ENCODE measurements around the gene ZBTB47.
A peak's percentile ranks its signal among the peaks of the same experiment; 100 is the strongest.

ZBTB47 gene

GRCh38 chr3:42665050-42665878 is 11.8 kb downstream of the ZBTB47 start:
- DNase-seq (ENCODE audit: low read depth), result no peak

DNA sequence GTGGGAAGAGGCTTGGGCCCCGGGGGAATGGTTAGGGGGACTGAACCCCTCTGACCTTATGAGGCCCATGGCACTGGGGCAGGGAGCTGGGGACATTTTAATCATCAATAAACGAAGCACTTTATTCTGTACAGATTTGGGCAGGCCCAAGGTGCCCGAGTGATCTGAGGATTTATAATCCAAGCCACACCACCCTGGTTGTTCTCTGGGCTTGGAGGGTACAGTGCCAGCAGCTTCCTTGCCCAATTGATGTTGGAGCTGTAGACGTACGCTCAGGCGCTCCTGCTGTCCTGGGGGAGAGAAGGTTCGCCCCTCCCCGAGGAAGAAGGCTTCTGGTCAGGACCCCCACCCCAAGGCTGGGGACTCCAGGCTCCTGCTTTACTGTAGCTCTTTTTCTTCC is 12.5 kb downstream of the ZBTB47 start:
- no peak for DNase-seq (ENCODE audit: low read depth)

DNA sequence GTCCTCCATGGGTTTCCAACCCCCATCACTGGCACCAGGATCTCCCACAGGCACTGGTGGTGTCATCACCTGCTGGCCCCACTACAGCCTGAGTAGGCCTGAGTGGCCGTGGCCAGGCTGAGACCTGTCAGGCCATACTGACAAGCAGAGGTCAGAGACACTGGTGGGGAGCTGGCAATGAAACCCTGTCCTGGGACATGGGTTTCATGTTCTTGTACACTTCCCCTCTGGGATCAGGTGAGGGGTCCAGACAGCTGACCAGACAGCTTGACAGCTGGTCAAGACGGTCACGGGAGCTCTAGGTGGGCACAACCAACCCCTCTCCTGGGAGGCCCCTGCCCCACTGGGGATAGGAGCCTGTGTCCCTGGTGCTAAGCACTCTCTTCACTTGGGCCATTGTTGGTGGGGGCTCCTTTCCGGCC is 13.1 kb downstream of the ZBTB47 start:
- no peak for DNase-seq (ENCODE audit: low read depth)

DNA sequence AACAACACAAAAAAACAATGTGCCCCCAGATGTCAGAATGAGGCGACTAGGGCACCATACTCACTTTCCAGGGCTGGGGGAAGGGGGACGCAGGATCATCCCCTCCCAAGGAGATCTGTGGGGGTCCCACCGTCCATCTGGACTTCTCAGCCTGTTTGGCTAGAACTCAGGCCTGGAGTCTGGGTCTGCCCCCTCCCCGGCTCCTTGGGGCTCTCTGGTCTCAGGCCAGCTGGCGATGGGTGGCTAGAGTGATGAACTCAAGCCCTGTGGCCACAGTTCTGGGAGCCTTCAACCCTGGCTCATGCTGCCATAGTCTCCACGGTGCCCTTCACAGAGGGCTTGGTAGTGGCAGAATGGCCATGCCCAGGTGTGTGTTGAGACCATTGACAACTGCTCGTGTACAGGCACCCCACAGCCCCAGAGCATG is 13.6 kb downstream of the ZBTB47 start:
- DNase-seq (ENCODE audit: low read depth), result no peak

- DNase-seq (ENCODE audit: low read depth), result no peak
These were observed 14.3 kb downstream of the ZBTB47 start for GRCh38 chr3:42667523-42668412.

DNA sequence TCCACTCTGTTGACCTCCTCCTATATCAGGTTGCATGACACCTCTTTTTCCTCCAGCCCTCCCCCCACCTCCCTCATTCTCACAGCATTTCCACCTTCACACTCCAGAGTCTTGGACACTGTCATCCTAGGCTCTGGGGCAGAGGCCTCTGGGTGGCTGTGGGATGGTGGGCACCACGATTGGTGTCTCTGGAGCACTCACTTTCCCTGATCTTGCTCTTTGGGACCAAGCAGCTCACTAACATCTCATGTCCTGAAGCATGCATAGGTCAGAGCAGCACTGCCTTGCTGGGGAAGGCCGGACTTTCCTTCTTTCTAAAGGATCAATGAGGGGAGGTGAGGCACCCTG is 14.9 kb downstream of the ZBTB47 start:
- DNase-seq (ENCODE audit: low read depth), result no peak

DNA sequence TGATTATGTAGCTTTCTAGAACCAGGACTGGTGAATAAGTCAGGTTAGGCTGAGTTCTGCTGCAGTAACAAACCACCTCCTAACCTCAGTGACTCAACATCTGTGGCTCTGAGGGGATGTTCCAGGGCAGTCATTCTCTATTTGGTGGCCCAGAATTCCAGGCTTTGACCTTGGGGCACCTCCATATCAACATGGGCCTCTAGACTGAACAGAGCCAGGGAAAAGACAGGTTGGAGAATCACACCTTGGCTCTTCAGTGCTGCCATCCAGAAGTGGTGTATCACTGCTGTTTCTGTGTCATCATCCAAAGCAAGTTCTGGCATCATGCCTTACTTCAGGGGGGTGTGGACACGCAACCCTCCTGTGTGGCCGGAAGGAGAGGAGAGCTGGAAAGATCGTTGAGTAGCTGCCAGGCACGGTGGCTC is 15.3 kb downstream of the ZBTB47 start:
- DNase-seq (ENCODE audit: low read depth), result no peak

GRCh38 chr3:42670051-42670576 is 16.6 kb downstream of the ZBTB47 start:
- DNase-seq (ENCODE audit: low read depth), result no peak

DNA sequence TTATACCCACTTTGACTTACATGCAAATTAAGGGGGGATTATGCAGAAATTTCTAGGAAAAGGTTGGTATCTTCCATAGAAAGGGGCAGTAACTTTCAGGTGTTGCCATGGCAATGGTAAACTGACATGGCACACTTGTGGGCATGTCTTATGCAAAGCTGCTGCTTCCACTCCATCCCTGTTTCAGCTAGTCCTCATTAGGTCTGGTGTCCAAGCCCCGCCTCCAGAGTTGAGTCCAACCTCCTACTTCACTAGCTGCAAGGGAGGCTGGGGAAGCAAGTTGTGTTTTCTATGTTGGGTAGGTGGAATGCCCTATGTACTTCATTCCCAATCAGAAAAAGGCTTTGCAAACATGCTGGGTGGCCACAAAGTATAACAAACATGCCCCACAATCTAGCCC is 17.2 kb downstream of the ZBTB47 start:
- no peak for DNase-seq (ENCODE audit: low read depth)

GRCh38 chr3:42672515-42672914 is 19.0 kb downstream of the ZBTB47 start:
- DNase-seq (ENCODE audit: low read depth), result no peak

GRCh38 chr3:42673082-42673481 is 19.6 kb downstream of the ZBTB47 start:
- no peak for DNase-seq (ENCODE audit: low read depth)

- no peak for DNase-seq (ENCODE audit: low read depth)
These were observed 20.6 kb downstream of the ZBTB47 start for GRCh38 chr3:42674146-42674545.

DNA sequence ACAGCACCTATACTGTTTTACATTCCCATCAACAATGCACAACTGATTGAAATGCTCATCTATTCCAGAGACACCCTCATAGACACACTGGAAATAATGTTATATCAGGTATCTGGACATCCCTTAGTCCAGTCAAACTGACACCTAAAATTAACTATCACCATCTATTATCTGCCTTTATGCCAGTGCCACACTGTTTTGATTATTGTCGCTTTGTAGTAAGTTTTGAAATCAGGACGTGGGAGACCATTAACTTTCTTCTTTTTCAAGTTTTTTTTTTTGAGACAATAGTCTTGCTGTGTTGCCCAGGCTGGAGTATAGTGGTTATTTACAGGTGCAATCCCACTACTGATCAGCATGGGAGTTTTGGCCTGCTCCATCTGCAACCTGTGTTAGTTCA is 22.4 kb downstream of the ZBTB47 start:
- no peak for DNase-seq (ENCODE audit: low read depth)

GRCh38 chr3:42678447-42678846 is 24.9 kb downstream of the ZBTB47 start:
- no peak for DNase-seq (ENCODE audit: low read depth)

DNA sequence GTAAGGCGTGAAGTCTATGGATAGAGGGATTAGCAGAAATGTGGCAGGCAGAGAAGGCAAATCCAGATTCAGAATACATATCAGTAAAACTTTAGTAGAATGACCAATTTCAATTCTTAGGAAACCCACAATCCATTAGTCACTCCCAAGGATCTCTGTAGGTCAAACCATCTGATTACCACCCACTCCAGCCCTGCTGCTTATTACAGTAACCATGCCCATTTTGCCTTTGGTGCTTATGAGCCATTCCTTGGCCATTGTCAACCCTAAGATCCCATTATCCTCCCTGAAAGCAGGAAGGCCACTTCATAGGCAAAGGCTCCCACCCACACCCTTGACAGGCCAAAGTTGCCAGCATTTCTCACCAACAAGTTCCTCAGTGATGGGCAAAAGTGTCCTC is 26.8 kb downstream of the ZBTB47 start:
- DNase-seq (ENCODE audit: low read depth), result no peak

GRCh38 chr3:42680806-42681205 is 27.3 kb downstream of the ZBTB47 start:
- no peak for DNase-seq (ENCODE audit: low read depth)

DNA sequence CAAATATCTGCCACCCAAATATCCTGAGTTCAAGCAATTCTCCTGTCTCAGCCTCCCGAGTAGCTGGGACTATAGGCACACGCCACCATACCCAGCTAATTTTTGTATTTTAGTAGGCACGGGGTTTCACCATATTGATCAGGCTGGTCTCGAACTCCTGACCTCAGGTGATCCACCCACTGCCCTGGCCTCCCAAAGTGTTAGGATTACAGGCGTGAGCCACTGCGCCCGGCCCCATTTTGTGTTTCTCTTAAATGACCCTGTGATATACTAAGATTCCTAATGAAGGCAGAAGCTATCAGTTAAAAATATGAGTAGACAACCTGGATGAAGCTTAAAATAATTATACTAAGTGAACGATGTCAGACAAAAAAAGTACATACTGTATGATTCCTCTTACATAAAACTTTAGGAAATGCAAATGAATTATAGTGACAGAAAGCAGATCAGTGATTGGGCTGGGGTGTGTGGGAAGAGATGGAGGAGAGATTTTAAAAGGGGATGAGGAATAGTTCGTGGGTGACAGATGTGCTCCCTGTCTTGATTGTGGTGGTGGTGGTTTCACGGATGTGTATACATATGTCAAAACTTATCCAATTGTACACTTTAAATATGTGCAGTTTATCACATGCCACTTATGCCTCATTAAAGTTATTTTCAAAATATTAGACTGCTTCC is 28.0 kb downstream of the ZBTB47 start:
- DNase-seq (ENCODE audit: low read depth), result no peak

- no peak for DNase-seq (ENCODE audit: low read depth)
These were observed 29.0 kb downstream of the ZBTB47 start for GRCh38 chr3:42682301-42683070.

GRCh38 chr3:42683875-42684598 is 30.5 kb downstream of the ZBTB47 start:
- DNase-seq (ENCODE audit: low read depth), result peak; percentile 16

GRCh38 chr3:42684632-42685362 is 31.3 kb downstream of the ZBTB47 start:
- no peak for DNase-seq (ENCODE audit: low read depth)

Data from stimulated activated CD8-positive, alpha-beta memory T cell treated with anti-CD3 and anti-CD28 coated beads, Interleukin-4, amount 100 ng/mL, for 24 hours (primary cell).